ENCODE results near the gene PTPRN2. TPM values are rescaled to one million over a fixed set of nuclear protein-coding genes. Genes with fewer than 3 reads are reported as not detected.
"Not testable (repeated sequence)": the region's sequence is repeated elsewhere in the genome, so short reads cannot be mapped to it uniquely, and the experiment has no call there.

Gene PTPRN2
- total RNA-seq, 2 donors from 2014 or later: 0.35 to 0.61 TPM

DNA sequence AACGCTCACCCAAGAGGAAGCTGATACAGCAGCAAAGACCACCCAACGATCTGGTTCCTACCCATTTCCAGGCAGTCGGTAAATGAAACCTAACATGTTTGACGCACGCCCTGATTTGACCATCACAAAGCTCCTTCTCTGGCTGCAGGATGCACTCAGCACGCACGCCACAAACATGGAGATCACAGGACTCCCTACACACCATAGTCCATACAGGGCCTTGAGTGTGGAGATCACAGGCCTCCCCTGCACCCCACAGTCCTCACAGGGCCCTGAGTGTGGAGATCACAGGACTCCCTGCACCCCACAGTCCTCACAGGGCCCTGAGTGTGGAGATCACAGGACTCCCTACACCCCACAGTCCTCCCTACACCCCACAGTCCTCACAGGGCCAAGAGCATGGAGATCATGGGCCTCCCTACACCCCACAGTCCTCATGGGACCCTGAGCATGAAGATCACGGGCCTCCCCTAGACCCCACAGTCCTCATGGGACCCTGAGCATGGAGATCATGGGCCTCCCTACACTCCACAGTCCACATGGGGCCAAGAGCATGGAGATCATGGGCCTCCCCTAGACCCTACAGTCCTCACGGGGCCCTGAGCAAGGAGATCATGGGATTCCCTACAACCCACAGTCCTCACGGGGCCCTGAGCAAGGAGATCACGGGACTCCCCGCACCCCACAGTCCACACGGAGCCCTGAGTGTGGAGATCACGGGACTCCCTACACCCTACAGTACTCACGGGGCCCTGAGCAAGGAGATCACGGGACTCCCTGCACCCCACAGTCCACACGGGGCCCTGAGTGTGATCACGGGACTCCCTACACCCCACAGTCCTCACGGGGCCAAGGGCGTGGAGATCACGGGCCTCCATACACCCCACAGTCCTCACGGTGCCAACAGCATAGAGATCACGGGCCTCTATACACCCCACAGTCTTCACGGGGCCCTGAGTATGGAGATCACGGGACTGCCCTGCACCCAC lies 841.6 kb downstream of the PTPRN2 start:
- Mint-ChIP-seq H3K36me3 (no peaks in the 10 kb centered on the region), H3K27ac (peak overlapping the region in 1 of 2 donors; percentile 14), H3K9me3 (no peaks in the 10 kb centered on the region)
- ATAC-seq: no peak
- DNase-seq (ENCODE audit: low spot score in 2 of 2): peak in 1 of 2 donors; percentile 34

DNA sequence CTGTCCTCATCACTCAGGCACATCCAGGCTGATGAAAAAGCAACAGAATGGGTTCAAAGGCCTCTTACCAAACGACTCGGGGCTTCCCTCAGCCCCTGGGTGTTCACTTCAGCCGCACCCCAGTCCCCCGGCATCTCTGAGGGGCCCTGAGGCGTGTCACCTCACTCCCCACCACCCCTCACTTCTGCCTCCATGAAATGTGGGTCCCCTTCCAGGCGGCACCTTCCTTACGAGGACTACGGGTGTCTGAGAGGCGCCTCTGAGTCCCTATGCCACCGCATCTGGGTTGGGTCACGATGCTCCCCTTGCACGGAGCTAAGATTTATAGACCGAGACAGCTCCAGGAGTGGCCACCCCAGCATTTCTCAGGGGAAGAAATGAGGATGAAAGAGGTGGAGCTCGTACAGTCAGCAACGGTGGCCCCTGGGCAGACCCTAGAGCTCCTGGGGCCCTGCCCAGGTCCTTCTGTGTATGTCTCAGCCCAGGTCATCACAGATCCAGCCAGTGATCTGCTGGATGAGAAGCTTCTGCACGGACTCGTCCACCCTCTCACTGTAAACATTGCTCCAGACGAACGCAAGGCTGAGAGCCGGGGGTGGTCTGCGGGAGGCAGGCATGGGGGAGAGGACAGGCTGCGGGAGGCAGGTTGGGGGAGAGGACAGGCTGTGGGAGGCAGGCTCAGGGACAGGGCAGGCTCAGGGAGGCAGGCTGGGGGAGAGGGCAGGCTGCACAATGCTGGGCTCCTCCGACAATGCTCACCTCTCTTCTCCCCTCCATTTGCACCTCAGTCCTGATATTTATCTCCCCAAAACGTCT lies 842.6 kb downstream of the PTPRN2 start:
- no peaks in the 10 kb centered on the region for H3K36me3 Mint-ChIP-seq
- H3K27ac Mint-ChIP-seq: no peak overlapping the region
- no peaks in the 10 kb centered on the region for H3K9me3 Mint-ChIP-seq
- ATAC-seq: no peak
- peak in 1 of 2 donors; percentile 47 for DNase-seq (ENCODE audit: low spot score in 2 of 2)

DNA sequence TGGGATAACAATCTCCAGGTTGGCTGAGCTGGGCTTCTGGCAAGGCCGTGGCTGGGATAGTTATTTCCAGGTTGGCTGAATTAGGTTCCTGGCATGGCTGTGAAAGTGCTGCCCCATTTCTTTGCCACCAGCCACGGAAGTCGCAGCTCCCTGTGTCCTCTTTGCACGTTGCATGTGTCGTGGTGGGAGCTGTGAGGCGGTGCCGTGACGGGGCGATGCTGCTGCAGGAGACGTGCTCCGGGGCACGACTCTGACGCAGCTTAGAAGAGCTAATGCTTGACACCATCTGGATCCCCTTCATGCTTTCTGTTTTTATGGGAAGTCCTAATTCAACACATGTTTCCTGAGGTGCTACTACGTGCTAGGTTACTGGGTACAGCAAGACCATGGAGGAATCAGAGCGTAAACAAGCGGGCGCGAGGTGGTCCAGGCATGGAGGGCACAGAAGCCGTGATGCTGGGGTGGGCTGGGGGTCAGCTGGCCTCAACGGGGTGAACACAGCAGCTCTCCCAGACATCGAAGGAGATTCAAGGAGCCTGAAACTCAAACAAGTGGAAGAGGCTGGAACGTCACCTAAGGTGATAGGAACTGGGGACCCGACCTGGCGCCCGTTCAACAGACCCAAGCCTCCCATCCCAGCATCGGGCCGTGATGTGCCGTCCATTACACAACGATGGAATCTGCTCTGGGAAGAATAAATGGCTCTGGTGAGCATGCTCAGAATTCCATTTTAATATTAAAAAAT lies 843.7 kb downstream of the PTPRN2 start:
- H3K36me3 Mint-ChIP-seq: no peaks in the 10 kb centered on the region
- ATAC-seq: no peak
- no peaks in the 10 kb centered on the region for H3K9me3 Mint-ChIP-seq
- peak in 1 of 2 donors; percentile 38 for DNase-seq (ENCODE audit: low spot score in 2 of 2)
- H3K27ac Mint-ChIP-seq: no peak overlapping the region

DNA sequence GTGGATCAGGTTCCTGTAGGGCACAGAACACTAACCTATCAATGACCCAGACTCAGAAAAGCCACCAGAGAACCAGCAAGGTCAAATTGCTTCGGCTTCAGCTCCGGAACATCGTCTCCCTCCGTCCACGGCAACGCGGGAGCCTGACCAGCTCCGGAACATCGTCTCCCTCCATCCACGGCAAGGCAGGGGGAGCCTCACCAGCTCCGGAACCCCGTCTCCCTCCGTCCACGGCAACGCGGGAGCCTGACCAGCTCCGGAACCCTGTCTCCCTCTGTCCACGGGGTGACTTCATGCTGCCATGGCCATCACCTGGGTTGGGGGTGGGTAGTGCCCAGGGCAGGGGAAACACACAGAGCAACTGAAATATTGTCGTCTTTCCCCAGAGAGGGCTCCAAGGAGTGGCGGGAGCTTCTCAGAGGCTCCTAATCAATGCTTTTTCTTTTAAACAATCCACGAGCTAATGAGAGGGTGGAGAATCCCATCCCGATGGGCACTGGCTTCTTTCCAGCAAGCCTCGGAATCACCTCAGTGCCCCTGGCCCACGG lies 847.3 kb downstream of the PTPRN2 start:
- no peak overlapping the region for H3K27ac Mint-ChIP-seq
- H3K9me3 Mint-ChIP-seq: no peaks in the 10 kb centered on the region
- DNase-seq (ENCODE audit: low spot score in 2 of 2) (no peak), ATAC-seq (no peak)
- no peaks in the 10 kb centered on the region for H3K36me3 Mint-ChIP-seq

DNA sequence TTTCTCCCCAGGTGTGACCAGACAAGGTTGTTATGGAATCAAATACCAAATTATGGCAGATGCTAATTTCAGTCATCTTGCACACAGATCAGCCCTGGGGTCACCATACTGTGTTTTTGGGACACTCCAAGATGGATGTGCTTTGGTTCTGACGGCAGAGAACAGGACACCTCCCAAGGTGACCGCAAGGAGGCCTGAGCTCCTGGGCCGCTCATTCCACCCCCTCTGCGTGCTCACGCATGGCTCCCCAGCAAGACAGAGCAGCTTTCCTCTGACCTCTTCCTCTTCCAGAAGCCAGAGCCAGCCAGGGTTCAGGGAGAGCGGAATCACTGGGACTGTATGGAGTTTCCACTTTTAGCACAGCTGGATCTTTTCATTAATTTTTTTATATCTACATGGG lies 848.0 kb downstream of the PTPRN2 start:
- Mint-ChIP-seq H3K27ac (no peak overlapping the region), H3K9me3 (no peaks in the 10 kb centered on the region), H3K36me3 (no peaks in the 10 kb centered on the region)
- DNase-seq (ENCODE audit: low spot score in 2 of 2) (no peak), ATAC-seq (no peak)

DNA sequence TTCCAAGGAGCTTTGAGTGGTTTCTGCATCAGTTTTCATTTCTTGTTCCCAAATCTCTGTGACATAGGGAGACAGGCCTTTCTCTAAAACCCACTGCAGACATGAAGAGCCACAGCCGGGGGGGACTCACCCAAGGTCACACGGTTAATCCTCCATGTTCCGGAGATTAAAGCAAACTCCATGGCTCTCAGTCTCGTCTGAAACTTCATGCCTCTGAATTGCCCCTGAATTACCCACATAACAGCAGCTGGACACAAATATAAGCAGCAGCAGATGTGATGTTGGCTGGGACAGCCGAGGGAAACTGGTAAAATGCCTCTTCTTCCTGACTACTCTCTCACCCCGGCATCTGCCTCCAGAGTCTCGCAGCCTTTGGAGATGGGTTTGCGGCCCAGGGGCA lies 848.6 kb downstream of the PTPRN2 start:
- no peaks in the 10 kb centered on the region for H3K9me3 Mint-ChIP-seq
- no peaks in the 10 kb centered on the region for H3K36me3 Mint-ChIP-seq
- no peak overlapping the region for H3K27ac Mint-ChIP-seq
- ATAC-seq: no peak
- DNase-seq (ENCODE audit: low spot score in 2 of 2): no peak

DNA sequence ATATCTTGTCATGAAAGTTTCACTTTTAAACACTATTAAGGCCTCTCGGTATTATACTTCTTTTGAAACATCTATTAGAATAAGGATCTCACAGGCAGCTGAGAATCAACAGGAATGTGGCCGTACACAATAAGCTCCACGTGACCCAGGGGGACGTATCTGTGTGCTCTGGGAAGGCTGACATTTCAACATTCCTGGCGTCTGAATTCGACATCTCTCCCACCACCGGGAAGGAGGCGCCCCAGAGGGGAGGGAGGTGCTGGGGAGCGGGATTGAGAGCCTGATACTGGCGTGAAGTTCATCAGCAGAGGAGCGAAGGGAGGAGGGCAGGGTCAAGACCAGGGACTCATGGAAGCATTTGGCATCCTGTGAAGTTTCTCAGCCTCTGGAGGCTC lies 849.6 kb downstream of the PTPRN2 start:
- H3K36me3 Mint-ChIP-seq: no peaks in the 10 kb centered on the region
- DNase-seq (ENCODE audit: low spot score in 2 of 2): no peak
- no peak for ATAC-seq
- no peak overlapping the region for H3K27ac Mint-ChIP-seq
- no peaks in the 10 kb centered on the region for H3K9me3 Mint-ChIP-seq

DNA sequence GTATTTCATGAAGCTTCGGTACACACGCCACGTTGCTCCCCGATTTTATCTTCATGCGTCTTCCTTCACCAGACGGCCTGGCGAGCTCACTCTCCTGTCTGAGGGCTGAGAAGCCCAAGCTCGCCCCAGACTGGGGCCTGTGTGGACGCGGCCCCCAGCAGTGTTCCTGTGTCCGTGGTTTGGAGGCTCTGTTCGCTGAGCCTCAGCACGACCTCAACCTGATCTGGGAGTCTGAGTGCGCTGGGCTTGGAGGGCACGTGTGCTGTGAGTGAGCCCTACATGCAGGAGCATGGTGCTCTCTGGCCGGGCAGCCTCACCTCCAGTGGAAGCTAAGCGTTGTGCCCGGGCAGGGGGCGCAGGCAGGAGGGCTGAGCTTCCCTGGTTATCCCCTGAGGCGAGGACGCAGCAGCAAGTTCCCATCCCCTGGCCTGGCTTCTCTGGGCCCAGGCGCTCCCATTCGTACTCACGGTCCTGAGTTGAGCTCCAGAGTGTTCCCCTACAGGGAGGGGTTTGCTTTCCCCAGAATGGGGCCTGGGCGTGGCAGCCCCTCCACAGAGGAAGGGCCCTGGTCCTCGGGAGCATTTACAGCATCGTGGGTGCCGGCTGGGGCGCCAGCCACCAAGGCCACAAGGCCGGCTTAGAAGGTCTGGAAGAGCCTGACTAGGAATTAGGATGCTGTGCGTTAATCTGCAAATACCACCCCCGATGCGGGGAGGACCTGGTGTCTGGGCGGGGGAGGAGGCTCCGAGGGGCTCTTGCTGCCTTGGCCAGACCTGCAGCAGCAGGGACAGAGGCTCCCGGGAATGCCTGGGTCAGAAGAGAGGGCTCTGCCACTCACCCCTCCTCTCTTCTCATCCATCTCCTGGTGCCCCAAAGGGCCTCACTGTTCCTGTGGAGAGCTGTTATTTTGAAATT lies 850.2 kb downstream of the PTPRN2 start:
- DNase-seq (ENCODE audit: low spot score in 2 of 2): no peak
- Mint-ChIP-seq H3K27ac (no peak overlapping the region), H3K36me3 (no peaks in the 10 kb centered on the region), H3K9me3 (no peaks in the 10 kb centered on the region)
- no peak for ATAC-seq

DNA sequence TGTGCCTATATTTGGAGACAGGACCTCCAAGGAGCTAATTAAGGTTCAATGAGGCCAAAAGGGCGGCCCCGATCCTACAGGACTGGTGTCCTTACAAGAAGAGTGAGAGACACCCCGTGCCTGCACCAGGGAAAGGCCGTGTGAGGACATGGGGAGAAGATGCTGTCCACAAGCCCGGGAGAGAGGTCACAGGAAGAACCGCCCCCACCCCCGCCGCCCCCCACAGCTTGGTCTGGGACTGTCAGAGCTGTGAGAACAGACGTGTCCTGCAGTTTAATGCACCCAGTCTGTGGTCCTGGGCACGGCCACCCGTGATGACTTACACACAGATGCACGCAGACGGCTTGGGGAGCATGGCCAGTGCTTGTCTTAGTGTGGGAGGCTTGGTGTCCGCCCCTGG lies 851.3 kb downstream of the PTPRN2 start:
- Mint-ChIP-seq H3K9me3 (no peaks in the 10 kb centered on the region), H3K27ac (no peak overlapping the region), H3K36me3 (no peaks in the 10 kb centered on the region)
- DNase-seq (ENCODE audit: low spot score in 2 of 2): no peak
- ATAC-seq: no peak

DNA sequence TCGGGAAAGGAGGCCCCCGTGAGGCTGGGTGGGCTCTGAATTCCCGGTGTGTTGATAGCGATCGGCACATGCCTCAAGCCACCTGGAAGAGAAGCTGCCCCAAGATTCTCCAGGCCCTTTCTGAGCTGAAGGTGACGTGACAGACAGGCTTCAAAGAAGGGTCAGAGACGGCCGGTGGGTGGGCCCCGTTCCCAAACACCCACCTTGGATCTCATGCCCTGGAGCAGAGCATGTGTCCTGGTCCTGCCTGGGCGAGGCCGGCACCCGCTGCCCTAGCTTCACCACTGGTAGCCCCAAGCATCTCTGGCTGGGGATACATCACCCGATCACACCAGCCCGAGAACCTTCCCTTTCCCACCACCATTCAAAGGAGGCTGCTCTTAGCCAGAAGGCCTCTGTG lies 851.8 kb downstream of the PTPRN2 start:
- ATAC-seq: no peak
- Mint-ChIP-seq H3K36me3 (no peaks in the 10 kb centered on the region), H3K27ac (no peak overlapping the region), H3K9me3 (no peaks in the 10 kb centered on the region)
- DNase-seq (ENCODE audit: low spot score in 2 of 2): no peak

DNA sequence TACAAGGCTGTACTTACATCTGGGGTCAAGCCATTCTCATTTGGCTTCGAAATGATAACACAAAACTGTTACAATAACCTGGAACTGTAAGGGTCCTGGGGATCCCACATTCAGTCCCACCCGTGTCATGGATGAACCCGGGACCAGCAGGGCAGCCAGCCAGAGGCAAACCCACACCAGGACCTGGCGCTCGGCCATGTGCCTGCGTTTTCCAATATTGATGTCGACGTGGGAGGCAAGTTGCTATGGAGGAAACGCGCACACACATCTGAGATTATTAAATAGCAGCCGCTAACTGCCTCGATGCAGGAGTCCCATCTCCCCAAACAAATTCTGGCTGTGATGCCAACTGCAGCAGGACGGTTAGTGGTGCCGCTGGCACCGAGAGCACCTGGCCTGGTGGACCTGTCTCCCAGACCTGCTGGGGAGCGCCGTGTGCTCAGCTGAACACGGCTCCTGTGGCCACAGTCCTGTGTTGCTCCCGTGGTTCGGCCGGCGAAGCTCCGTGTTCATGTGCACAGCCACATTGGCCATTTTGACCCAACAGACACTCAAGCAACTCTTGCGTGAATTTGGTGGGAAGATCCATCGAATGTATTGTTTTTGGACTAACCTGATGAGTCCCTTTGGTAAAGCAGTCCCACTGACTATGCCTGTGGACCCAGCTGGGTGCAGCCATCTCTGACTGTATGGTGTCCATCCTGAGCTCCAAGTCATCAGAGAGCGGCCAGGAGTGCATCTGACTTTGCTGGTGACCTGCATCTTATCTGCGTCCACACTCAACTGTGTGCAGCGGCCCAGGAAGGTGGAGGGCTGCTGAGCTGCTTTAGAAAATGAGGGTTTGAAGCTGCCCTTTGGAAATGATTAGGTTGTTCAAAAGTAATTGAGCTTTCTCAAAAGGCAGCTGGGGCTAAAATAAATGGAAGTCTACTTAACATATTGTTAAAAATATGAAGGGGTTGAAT lies 852.7 kb downstream of the PTPRN2 start:
- Mint-ChIP-seq H3K36me3 (no peaks in the 10 kb centered on the region), H3K9me3 (no peaks in the 10 kb centered on the region), H3K27ac (no peak overlapping the region)
- ATAC-seq: no peak
- no peak for DNase-seq (ENCODE audit: low spot score in 2 of 2)

DNA sequence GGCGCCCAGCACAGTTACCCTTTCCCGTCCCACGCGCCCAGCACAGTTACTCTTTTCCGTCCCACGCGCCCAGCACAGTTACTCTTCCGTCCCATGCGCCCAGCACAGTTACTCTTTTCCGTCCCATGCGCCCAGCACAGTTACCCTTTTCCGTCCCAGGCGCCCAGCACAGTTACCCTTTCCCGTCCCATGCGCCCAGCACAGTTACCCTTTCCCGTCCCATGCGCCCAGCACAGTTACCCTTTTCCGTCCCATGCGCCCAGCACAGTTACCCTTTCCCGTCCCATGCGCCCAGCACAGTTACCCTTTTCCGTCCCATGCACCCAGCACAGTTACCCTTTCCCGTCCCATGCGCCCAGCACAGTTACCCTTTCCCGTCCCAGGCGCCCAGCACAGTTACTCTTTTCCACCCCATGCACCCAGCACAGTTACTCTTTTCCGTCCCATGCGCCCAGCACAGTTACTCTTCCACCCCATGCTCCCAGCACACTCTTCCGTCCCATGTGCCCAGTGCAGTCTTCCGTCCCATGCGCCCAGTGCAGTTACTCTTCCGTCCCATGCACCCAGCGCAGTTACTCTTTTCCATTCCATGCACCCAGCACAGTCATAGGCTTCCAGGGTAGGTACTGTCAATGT lies 853.7 kb downstream of the PTPRN2 start:
- not testable (repeated sequence) for H3K27ac Mint-ChIP-seq; ATAC-seq; H3K36me3 Mint-ChIP-seq; H3K9me3 Mint-ChIP-seq; DNase-seq (ENCODE audit: low spot score in 2 of 2)

DNA sequence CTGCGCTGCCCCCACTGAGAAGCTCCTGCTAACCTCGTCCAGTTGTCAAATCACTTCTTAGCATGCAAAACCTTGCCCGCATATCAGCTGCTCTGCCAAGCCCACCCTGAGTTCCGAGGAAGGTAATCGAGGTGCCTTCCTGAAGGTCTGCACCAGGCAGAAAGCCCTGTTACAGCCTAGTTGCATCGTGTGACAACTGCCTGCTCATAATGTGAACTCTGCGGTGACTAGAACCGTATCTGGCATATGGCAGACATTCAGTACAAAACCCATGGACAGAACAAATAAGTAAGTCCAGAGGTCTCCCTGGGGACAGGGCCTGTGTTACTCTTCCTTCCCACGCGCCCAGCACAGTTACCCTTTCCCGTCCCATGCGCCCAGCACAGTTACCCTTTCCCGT lies 856.5 kb downstream of the PTPRN2 start:
- ATAC-seq: no peak

DNA sequence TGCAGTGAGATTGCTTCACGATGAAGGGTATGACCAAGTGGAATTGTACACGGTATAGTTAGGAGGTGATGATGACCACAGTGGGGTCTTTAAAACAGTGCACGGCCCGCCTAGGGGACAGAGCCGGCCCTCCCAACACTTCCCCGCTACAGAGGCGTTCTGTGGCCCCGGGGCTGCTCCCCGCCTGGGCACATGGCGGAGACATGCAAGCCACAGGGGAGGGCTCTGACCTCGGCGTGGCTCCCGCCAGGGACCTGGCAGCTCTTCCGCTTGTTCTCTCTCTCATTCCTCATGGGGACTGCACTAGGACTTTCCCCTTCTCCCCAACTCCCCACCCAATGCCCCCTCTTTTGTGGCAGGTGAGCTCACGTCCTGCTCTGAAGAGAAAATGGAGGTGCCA lies 857.0 kb downstream of the PTPRN2 start:
- no peak for DNase-seq (ENCODE audit: low spot score in 2 of 2)
- H3K36me3 Mint-ChIP-seq: no peaks in the 10 kb centered on the region
- ATAC-seq: no peak
- no peak overlapping the region for H3K27ac Mint-ChIP-seq
- H3K9me3 Mint-ChIP-seq: no peaks in the 10 kb centered on the region

More for the DNA sequence above, 856.5 kb downstream of the PTPRN2 start:
- DNase-seq (ENCODE audit: low spot score in 2 of 2): no peak
- no peaks in the 10 kb centered on the region for H3K36me3 Mint-ChIP-seq
- H3K9me3 Mint-ChIP-seq: no peaks in the 10 kb centered on the region
- H3K27ac Mint-ChIP-seq: no peak overlapping the region
